Neuronal stem cell (in vitro differentiated cells): ENCODE data around the gene PCDH17.

Experiments used
- DNase-seq: peaks from one replicate; pipeline ENCODE4 v3.0.0-alpha.2; 2013; ENCODE audit warnings: low spot score
- H2AFZ ChIP-seq: one replicate; pipeline ENCODE4 v1.6.1; 2013; ENCODE audit warnings: mild to moderate bottlenecking, low read length, inconsistent platforms
- H2AK5ac ChIP-seq: 2 replicates; pipeline ENCODE4 v1.6.1; 2013; ENCODE audit warnings: low read depth, mild to moderate bottlenecking, inconsistent platforms, low read length, moderate library complexity, mixed read lengths
- H2BK120ac ChIP-seq: 2 replicates; pipeline ENCODE4 v1.6.1; 2013; ENCODE audit warnings: low read depth, mild to moderate bottlenecking, inconsistent platforms, low read length, moderate library complexity, mixed read lengths
- H2BK12ac ChIP-seq: one replicate; pipeline ENCODE4 v1.6.1; 2013; ENCODE audit warnings: low read length, inconsistent platforms
- H2BK15ac ChIP-seq: 2 replicates; pipeline ENCODE4 v1.6.1; 2013; ENCODE audit warnings: mild to moderate bottlenecking, low read length, inconsistent platforms, mixed read lengths
- H2BK5ac ChIP-seq: one replicate; pipeline ENCODE4 v1.6.1; 2013; ENCODE audit warnings: inconsistent platforms, mild to moderate bottlenecking, low read length, moderate library complexity
- H3K14ac ChIP-seq: one replicate; pipeline ENCODE4 v1.6.1; 2013; ENCODE audit warnings: low read length, inconsistent platforms
- H3K18ac ChIP-seq: 2 replicates; pipeline ENCODE4 v1.6.1; 2013; ENCODE audit warnings: low read length, inconsistent platforms
- H3K23ac ChIP-seq: 2 replicates; pipeline ENCODE4 v1.6.1; 2013; ENCODE audit warnings: low read depth, mild to moderate bottlenecking, mixed read lengths, low read length, inconsistent platforms; ENCODE audit not compliant: poor library complexity
- H3K27ac ChIP-seq: replicated peaks from 3 replicates; pipeline ENCODE4 v1.5.1; 2013; ENCODE audit warnings: low read length, inconsistent platforms
- H3K27me3 ChIP-seq, 3 experiments: 2 replicates each; pipeline ENCODE4 v1.6.1; 2013; ENCODE audit warnings: low read length in 3 of 3, mild to moderate bottlenecking in 2 of 3, inconsistent platforms in 1 of 3, low read depth in 1 of 3, mixed read lengths in 1 of 3, moderate library complexity in 1 of 3; ENCODE audit not compliant: control insufficient read depth in 3 of 3, insufficient read depth in 3 of 3
- H3K36me3 ChIP-seq, 2 donors: replicated peaks in 1 of 2; 2 replicates each; pipeline ENCODE4 v1.6.1; 2013; ENCODE audit warnings: low read length in 2 of 2; ENCODE audit not compliant: control insufficient read depth in 2 of 2, insufficient read depth in 2 of 2
- H3K4ac ChIP-seq: 2 replicates; pipeline ENCODE4 v1.6.1; 2013; ENCODE audit warnings: inconsistent platforms, mild to moderate bottlenecking, low read length, moderate library complexity
- H3K4me1 ChIP-seq, 2 donors: 1 replicate in 1 of 2; 2 replicates in 1 of 2; pipeline ENCODE4 v1.6.1; 2013; ENCODE audit warnings: low read length in 2 of 2, low read depth in 1 of 2; ENCODE audit not compliant: control insufficient read depth in 2 of 2, insufficient read depth in 1 of 2
- H3K4me2 ChIP-seq: one replicate; pipeline ENCODE4 v1.6.1; 2013; ENCODE audit warnings: mild to moderate bottlenecking, low read length, inconsistent platforms; ENCODE audit not compliant: insufficient read depth, poor library complexity, severe bottlenecking
- H3K4me3 ChIP-seq, 2 donors: 2 replicates each; pipeline ENCODE4 v1.5.1; 2013; ENCODE audit warnings: low read length in 2 of 2, mild to moderate bottlenecking in 2 of 2, inconsistent platforms in 1 of 2, moderate library complexity in 1 of 2
- H3K79me1 ChIP-seq: one replicate; pipeline ENCODE4 v1.6.1; 2013; ENCODE audit warnings: low read depth, mild to moderate bottlenecking, inconsistent platforms, low read length, moderate library complexity
- H3K9ac ChIP-seq: one replicate; pipeline ENCODE4 v1.6.1; 2013; ENCODE audit warnings: mild to moderate bottlenecking, low read depth, low read length, inconsistent platforms; ENCODE audit not compliant: poor library complexity
- H3K9me3 ChIP-seq, 2 donors: replicated peaks in 1 of 2; 2 replicates each; pipeline versions ENCODE3 to v1.6.1; 2013; ENCODE audit warnings: low read length in 2 of 2, mild to moderate bottlenecking in 2 of 2, inconsistent platforms in 1 of 2, low read depth in 1 of 2, mixed read lengths in 1 of 2, moderate library complexity in 1 of 2; ENCODE audit not compliant: control insufficient read depth in 2 of 2, insufficient read depth in 1 of 2
- H4K8ac ChIP-seq: one replicate; pipeline ENCODE4 v1.6.1; 2013; ENCODE audit warnings: low read depth, mild to moderate bottlenecking, inconsistent platforms, low read length, moderate library complexity
- H4K91ac ChIP-seq: one replicate; pipeline ENCODE4 v1.6.1; 2013; ENCODE audit warnings: low read length, low read depth, mild to moderate bottlenecking, inconsistent platforms; ENCODE audit not compliant: poor library complexity
- WGBS, 2 donors: extraction: QIAGEN DNeasy Blood & Tissue Kit; methylation state at CpG; one replicate each; pipeline ENCODE4 v1.1.7; 2013; ENCODE audit warnings: missing lambda C conversion rate in 2 of 2, mixed read lengths in 1 of 2; ENCODE audit not compliant: insufficient read length in 2 of 2, insufficient replicate concordance in 1 of 2; ENCODE audit errors: extremely low coverage in 2 of 2; 5-methylcytosine and 5-hydroxymethylcytosine counted together

The PCDH17 gene

GRCh38 chr13:57638186-57638890 is 6.8 kb downstream of the PCDH17 start:
- Histone ChIP-seq H3K27ac (no peak overlapping the region), H3K18ac (no peak overlapping the region), H2AK5ac (no peak overlapping the region), H3K36me3 (peaks cover 12 to 37% of the 10 kb centered on the region in 2 donors), H2AFZ (no peak overlapping the region), H2BK120ac (no peak overlapping the region), H4K8ac (no peak overlapping the region), H3K9me3 (peaks cover 12 to 23% of the 10 kb centered on the region in 2 donors), H2BK12ac (no peak overlapping the region), H3K4me2 (no peak overlapping the region), H3K4me3 (no peak overlapping the region), H3K4ac (no peak overlapping the region), H2BK15ac (no peak overlapping the region), H3K79me1 (peaks cover 5% of the 10 kb centered on the region), H3K14ac (no peak overlapping the region), H2BK5ac (no peak overlapping the region), H4K91ac (no peak overlapping the region), H3K9ac (no peak overlapping the region), H3K23ac (no peak overlapping the region), H3K4me1 (peaks cover 2 to 4% of the 10 kb centered on the region in 2 donors), H3K27me3 (peaks cover 0 to 15% (median 0%) of the 10 kb centered on the region in 3 experiments)
- no CpG with 5 or more reads among the region's 4 CpGs for WGBS, 2 donors
- no peak for DNase-seq

DNA sequence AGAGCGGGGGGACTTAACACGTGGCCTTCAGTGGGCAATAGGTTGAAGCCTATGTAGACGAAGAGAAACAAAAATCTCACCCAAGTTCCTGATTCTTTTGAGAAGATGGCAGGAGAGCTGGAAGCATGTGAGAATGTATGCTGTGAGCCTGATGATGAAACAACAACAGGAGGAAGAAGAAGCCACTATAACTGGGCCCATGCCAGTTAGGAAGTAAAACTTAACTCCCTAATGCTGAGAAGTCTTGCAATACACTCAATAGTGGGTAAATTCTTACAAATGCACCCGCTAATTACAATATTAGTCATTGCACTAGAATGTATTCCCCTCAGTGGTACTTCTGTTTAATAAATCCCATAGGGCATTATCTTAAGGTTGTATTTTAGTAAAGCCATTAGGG is 9.1 kb downstream of the PCDH17 start:
- no peaks in the 10 kb centered on the region for H3K79me1 ChIP-seq
- H2AK5ac ChIP-seq = no peak overlapping the region
- H3K9me3 ChIP-seq = peaks cover 0 to 5% of the 10 kb centered on the region in 2 donors
- no peak overlapping the region for H2BK120ac ChIP-seq
- no peak overlapping the region for H3K18ac ChIP-seq
- H3K14ac ChIP-seq = no peak overlapping the region
- no peak overlapping the region for H3K4me3 ChIP-seq
- no peak overlapping the region for H3K4me2 ChIP-seq
- no peak overlapping the region for H2BK15ac ChIP-seq
- no peak overlapping the region for H3K27ac ChIP-seq
- H2BK5ac ChIP-seq = no peak overlapping the region
- H4K91ac ChIP-seq = no peak overlapping the region
- H3K4me1 ChIP-seq = peaks cover 0 to 2% of the 10 kb centered on the region in 2 donors
- peaks cover 0 to 17% of the 10 kb centered on the region in 2 donors for H3K36me3 ChIP-seq
- no peak overlapping the region for H3K9ac ChIP-seq
- H2AFZ ChIP-seq = no peak overlapping the region
- no peak overlapping the region for H3K23ac ChIP-seq
- WGBS, 2 donors = no CpG with 5 or more reads among the region's 4 CpGs
- no peak overlapping the region for H3K4ac ChIP-seq
- no peak overlapping the region for H4K8ac ChIP-seq
- H3K27me3 ChIP-seq = no peaks in the 10 kb centered on the region
- no peak for DNase-seq
- no peak overlapping the region for H2BK12ac ChIP-seq

DNA sequence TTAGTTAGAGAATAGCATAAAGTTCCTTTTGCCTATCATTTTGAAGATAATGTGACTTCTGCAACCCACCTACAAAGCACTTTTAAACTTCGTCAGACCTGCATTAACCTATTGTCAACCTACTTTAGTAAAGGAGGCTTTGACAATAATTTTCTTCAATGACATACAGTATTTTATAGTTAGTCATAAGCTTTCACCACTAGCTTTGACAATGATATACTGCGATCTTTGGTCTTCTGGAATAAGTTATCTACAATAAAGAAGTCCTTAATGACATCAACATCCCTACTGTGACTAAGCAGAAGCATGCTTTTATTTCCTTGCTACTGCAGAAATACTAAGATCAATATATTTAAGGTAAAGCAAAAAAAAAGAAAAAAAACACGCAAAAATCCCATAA is 9.5 kb downstream of the PCDH17 start:
- Histone ChIP-seq H3K4me1 (peaks cover 0 to 2% of the 10 kb centered on the region in 2 donors), H3K9ac (no peak overlapping the region), H2AK5ac (no peak overlapping the region), H3K23ac (no peak overlapping the region), H4K91ac (no peak overlapping the region), H3K27me3 (no peaks in the 10 kb centered on the region), H3K36me3 (peaks cover 0 to 14% of the 10 kb centered on the region in 2 donors), H3K18ac (no peak overlapping the region), H2BK12ac (no peak overlapping the region), H3K27ac (no peak overlapping the region), H3K4me3 (no peak overlapping the region), H3K14ac (no peak overlapping the region), H3K4ac (no peak overlapping the region), H2BK120ac (no peak overlapping the region), H2BK5ac (no peak overlapping the region), H3K4me2 (no peak overlapping the region), H2AFZ (no peak overlapping the region), H3K79me1 (no peaks in the 10 kb centered on the region), H2BK15ac (no peak overlapping the region), H3K9me3 (peaks cover 0 to 5% of the 10 kb centered on the region in 2 donors), H4K8ac (no peak overlapping the region)
- no CpG with 5 or more reads among the region's 3 CpGs for WGBS, 2 donors
- no peak for DNase-seq

GRCh38 chr13:57644106-57644505 is 12.6 kb downstream of the PCDH17 start:
- H3K23ac ChIP-seq = no peak overlapping the region
- no peak overlapping the region for H3K9ac ChIP-seq
- no peak overlapping the region for H3K4me2 ChIP-seq
- H2BK120ac ChIP-seq = no peak overlapping the region
- H2AFZ ChIP-seq = no peak overlapping the region
- no peak overlapping the region for H2BK15ac ChIP-seq
- DNase-seq = no peak
- H3K18ac ChIP-seq = no peak overlapping the region
- no peak overlapping the region for H2AK5ac ChIP-seq
- H3K4me3 ChIP-seq = no peak overlapping the region
- no peak overlapping the region for H3K4ac ChIP-seq
- H2BK5ac ChIP-seq = no peak overlapping the region
- peaks cover 0 to 14% of the 10 kb centered on the region in 2 donors for H3K36me3 ChIP-seq
- H4K91ac ChIP-seq = no peak overlapping the region
- no peak overlapping the region for H3K14ac ChIP-seq
- no peaks in the 10 kb centered on the region for H3K4me1 ChIP-seq
- no CpG with 5 or more reads among the region's 3 CpGs for WGBS, 2 donors
- H2BK12ac ChIP-seq = no peak overlapping the region
- H3K27ac ChIP-seq = no peak overlapping the region
- H3K27me3 ChIP-seq = no peaks in the 10 kb centered on the region
- no peaks in the 10 kb centered on the region for H3K9me3 ChIP-seq
- H4K8ac ChIP-seq = no peak overlapping the region
- H3K79me1 ChIP-seq = no peaks in the 10 kb centered on the region
